HG02798 (cell line): ENCODE results near the gene DLG2.

Experiments
- ATAC-seq: cut with Tn5 transposase; IDR thresholded peaks from one replicate; pipeline ENCODE4 v1.9.1; 2021; ENCODE audit warnings: mild to moderate bottlenecking; ENCODE audit not compliant: unreplicated experiment, poor library complexity

Gene DLG2

GRCh38 chr11:84035645-84036044 lies 1591.5 kb downstream of the DLG2 start:
- ATAC-seq, result no peak

GRCh38 chr11:84034484-84034883 lies 1592.7 kb downstream of the DLG2 start:
- no peak for ATAC-seq

DNA sequence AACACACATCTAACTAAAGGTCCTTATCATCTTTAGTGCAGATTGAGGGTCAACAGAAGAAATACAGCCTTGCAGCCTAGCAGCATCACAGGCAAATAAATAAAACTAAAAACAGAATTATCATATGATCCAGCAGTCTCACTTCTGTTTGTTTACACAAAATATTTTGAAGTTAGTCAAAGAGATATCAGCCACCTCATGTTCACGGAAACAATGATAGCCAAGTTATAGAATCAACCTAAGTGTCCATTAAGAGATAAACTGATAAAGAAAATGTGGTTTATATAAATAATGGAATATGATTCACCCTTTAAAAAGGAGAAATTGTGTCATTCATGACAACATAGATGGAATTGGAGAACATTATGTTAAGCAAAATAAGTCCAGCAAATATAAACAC lies 1602.9 kb downstream of the DLG2 start:
- ATAC-seq, result no peak

- no peak for ATAC-seq
These were observed 1604.4 kb downstream of the DLG2 start for GRCh38 chr11:84022695-84023094.

DNA sequence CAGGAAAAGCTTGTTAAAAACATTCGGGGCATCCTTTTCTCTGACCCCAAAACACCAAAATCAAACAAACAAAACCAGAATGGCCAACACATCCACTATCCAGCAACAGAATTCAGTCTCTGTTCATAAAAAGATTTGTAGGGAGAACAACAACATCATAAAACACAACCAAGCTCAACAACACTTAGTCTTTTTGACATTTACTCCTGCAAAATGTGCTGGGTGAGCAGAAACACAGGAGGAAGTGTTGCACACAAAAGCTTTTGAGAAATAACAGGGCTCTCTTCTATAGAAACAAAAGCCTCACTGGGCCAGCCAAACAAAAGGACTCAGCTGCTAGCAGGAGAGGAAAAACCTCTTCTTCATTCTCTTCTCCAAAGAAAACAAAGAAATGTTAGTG lies 1604.9 kb downstream of the DLG2 start:
- ATAC-seq, result no peak

DNA sequence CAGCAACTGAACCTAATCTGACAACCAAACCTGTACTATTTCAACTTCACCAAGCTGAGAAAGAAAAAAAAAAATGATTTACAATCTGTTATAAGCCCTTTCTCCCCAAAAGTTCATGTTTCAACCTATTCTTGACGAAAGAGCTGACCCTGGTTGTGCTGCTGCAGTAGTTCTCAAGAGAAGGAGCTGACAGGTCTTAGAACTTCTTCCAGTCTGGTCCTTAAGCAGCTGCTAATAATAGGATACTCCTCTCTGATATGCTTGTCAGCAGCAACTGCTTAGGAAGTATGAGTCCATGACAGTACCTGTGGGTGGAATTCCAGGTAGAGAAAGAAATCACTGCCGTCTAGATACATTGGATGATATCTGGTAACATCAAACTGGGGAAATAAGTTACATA lies 1605.9 kb downstream of the DLG2 start:
- no peak for ATAC-seq

DNA sequence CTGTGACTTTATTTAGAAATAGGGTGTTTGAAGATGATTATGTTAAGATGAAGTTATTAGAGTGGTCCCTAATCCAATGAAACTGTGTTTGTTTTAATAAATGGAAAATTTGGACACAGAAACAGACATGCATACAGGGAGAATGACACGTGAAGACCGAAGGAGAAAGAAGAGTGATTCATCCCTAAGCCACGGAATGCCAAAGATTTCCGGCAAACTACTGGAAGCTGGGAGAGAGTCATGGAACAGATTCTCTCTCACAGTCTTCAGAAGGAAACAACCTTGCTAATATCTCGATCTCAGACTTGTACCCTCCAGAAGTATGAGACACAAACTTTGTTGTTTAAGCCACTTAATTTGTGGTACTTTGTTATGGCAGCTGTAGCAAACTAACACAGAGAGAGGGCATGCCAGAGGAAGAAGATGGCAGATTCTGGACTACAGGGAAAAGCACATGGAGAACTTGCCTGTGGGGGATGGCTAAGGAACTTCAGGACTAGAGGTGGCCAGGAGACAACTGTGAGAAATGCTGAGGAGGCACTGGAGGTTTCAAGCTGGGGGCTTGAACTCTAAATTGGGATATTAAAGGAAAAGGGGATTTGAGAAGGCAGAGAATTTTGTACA lies 1607.5 kb downstream of the DLG2 start:
- no peak for ATAC-seq

- no peak for ATAC-seq
These were observed 1612.6 kb downstream of the DLG2 start for GRCh38 chr11:84014539-84014938.

GRCh38 chr11:84012171-84012826 lies 1614.8 kb downstream of the DLG2 start:
- no peak for ATAC-seq

DNA sequence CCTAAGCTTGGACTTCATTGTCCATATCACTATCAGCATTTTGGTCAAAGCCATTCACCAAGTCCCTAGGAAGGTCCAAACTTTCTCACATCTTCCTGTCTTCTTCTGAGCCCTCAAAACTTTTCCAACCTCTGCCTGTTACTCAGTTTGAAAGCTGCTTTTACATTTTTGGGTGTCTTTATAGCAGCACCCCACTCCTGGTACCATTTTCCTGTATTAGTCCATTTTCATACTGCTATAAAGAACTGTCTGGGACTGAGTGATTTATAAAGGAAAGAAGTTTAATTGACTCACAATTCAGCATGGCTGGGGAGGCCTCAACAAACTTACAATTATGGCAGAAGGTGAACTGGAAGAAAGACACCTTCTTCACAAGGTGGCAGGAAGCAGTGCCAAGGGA lies 1624.0 kb downstream of the DLG2 start:
- no peak for ATAC-seq

- ATAC-seq, result no peak
These were observed 1628.2 kb downstream of the DLG2 start for GRCh38 chr11:83998921-83999320.

DNA sequence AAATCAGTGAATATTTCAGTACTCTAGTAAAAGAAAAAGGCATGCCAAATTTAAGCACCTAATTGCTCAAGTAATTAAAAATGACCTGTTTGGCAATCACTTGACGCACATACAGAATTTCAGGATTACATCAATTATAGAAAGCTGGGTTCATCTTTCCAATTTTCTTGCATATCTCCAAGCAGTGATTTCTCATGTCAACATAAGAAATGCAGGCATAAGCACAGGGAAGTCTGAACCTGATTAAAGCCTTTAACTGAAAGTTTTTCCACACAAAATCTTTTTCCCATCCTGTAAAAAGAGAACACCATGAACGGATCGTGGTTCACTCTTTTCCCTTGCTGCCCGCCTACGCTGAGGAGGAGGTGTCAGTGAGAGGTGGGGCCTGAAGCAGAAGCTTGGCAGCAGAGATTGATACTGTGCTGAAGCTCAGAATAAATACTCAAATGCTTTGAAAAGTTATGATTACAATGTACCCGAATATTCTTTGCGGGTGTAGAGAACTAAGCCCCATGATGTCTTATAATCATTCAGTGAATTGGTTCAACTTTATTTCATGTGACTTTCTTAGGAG lies 1636.9 kb downstream of the DLG2 start:
- ATAC-seq, result no peak

DNA sequence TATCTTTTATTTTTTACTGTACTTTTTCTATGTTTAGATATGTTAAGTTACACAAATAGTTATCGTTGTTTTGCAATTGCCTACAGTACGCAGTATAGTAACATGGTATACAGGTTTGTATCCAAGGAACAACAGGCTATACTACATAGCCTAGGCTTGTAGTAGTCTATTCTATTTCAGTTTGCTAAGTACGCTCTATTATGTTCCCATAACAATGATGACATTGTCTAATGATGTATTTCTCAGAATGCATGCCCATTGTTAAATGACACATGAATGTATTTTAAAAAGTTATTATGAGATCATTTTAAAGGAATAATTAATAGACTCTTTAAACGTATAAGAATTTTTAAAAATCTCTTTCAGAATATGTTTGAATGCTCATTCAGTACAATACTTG lies 1644.3 kb downstream of the DLG2 start:
- ATAC-seq, result no peak

GRCh38 chr11:83979593-83979992 lies 1647.6 kb downstream of the DLG2 start:
- ATAC-seq, result no peak

DNA sequence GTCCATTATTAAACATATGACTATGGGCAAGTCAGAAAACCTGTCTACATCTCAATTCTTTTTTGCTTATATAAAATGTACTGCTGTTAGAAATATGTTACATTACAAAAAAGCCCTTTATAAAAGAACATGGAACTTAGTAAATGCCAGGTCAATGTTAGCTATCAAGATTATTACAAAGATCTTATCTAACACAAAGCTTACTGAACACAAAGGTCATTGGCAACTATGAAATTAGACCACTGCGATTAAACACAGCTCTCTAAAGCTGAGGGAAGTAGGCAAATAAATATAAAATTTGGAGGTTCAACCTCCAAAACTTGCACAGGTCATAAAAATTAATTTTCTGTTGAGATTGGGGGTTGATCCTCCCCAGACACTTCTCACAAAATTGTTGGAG lies 1648.2 kb downstream of the DLG2 start:
- no peak for ATAC-seq

DNA sequence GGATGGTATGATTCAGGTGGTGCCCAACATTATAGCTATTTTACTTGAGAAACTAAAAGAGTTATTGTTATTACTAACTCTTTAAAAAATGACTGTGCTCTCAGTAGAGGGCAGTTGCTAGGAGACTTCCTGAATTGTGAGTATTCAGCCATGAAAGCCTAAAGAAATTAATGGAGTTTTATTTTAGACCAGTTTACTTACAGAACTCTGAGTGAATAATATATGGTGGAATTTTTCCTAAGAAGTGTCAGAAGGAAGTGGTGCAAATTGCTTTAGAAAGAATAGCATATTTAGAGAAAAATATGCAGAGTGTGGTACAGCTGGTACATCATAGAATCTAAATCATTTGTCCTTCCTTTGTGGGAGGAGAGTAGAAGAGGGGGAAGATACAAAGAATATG lies 1651.1 kb downstream of the DLG2 start:
- ATAC-seq, result no peak

- no peak for ATAC-seq
These were observed 1654.6 kb downstream of the DLG2 start for GRCh38 chr11:83972536-83972935.

- peak; percentile 31 for ATAC-seq
These were observed 1656.1 kb downstream of the DLG2 start for GRCh38 chr11:83971063-83971462.

DNA sequence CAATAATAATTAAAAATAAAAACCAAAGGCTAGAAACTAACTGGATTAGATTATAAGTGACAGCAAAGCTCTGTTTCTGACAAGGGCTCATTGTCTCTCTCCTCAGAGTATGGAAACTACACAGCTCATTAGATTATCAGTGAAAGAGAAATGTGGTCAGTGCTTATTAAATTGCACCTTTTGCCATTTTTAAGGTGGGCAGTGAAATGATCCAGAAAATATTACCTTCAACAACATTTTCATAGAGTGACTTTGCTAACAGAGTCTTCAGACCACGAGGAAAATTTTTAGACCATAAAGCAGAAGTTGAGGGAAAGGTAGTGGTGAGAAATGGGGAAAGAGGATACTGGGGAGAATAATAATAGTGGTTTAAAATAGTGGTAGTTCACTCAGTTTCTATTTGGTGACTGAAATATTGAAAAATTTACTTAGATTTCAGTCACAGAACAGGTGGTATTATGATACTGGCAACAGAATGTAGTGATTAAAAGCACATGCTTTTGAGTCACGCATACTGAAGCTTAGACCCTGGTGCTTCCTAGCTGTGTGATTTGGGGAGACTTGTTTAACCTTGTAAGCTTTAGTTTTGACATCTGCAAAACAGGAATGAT lies 1657.0 kb downstream of the DLG2 start:
- peak; percentile 85 for ATAC-seq

GRCh38 chr11:83957038-83957900 lies 1669.9 kb downstream of the DLG2 start:
- no peak for ATAC-seq
